ENCODE results near the gene EPC1.

The EPC1 gene

DNA sequence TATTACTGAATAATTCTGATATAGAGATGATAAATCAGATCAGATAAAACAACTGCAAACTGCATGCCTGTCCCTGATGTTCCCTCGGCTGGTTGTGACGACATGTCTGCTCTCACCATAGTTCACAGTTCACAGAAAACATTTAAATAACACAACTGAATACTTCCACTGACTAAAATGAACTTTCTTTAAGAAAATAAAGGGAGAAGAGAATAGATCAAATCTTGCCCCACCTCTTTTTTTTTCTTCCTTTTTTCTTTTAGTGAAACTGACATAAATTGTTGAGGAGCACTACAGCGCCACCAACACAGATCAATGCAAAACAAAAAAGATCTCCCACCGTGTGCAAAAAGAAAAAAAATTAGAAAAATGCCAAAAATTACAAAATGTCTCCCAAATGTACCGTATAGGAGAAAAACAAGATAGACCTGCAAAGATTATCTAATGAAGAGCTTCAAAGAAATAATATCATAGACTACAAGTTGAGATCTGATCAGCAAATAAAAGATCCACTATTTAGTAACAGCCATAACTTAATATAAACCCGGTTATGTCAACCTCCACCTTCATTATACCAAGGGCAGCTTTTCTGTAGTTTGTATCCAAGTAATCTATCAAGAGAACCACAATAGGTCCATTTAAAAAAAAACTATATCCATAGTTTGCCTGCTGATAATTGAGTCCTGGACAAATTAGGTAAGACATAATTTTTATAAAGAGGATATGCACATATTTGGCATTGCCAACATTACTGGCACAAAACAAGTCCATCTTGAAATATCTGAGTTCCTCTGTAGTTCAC, 30.7 kb upstream of the EPC1 start:
- TF ChIP-seq YY1 (IDR thresholded peaks at IDR 0.05; ENCODE audit: low read depth) (peak; percentile 41; the same call in 1 of the 2 replicates), ZBTB7A (IDR thresholded peaks at IDR 0.05; ENCODE audit: low read depth) (no peak)

DNA sequence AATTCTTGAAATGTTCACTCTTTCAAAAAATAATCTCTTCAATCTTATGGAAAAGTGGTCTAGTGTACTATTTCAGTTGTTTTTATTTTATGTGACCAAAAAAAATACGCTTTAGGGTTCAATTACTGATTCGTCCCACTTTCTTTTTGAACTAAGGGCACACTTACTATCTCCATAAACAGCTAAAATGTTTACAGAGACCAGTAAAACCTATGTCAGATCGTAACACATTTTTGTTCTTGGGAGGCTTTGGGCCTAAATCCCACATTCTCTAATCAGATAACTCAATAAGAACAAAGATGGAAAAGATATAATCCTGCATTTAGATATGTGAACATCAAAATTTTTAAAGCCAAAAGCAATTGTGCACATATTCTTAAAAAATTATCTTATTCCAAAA, 29.8 kb upstream of the EPC1 start:
- TF ChIP-seq EGR1 (IDR thresholded peaks at IDR 0.05) (no peak), CEBPB (IDR thresholded peaks at IDR 0.05) (no peak), TEAD4 (IDR thresholded peaks at IDR 0.05) (no peak), RAD21 (IDR thresholded peaks at IDR 0.05; ENCODE audit: low read depth) (no peak), FOXM1 (IDR thresholded peaks at IDR 0.05; ENCODE audit: borderline replicate concordance, low read depth) (no peak), CREB1 (IDR thresholded peaks at IDR 0.05; ENCODE audit: low read depth) (no peak), EP300 (IDR thresholded peaks at IDR 0.05; ENCODE audit: borderline replicate concordance) (no peak), NFIC (IDR thresholded peaks at IDR 0.05) (no peak), TAF1 (IDR thresholded peaks at IDR 0.05; ENCODE audit: low read depth) (no peak), TCF12 (IDR thresholded peaks at IDR 0.05; ENCODE audit: low read depth) (no peak), YY1 (IDR thresholded peaks at IDR 0.05; ENCODE audit: low read depth) (no peak), ZBTB7A (IDR thresholded peaks at IDR 0.05; ENCODE audit: low read depth) (no peak)
- TF ChIP-seq, protein P1, sequence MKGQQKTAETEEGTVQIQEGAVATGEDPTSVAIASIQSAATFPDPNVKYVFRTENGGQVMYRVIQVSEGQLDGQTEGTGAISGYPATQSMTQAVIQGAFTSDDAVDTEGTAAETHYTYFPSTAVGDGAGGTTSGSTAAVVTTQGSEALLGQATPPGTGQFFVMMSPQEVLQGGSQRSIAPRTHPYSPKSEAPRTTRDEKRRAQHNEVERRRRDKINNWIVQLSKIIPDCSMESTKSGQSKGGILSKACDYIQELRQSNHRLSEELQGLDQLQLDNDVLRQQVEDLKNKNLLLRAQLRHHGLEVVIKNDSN (IDR thresholded peaks at IDR 0.05) = no peak
- TF ChIP-seq, protein P2, sequence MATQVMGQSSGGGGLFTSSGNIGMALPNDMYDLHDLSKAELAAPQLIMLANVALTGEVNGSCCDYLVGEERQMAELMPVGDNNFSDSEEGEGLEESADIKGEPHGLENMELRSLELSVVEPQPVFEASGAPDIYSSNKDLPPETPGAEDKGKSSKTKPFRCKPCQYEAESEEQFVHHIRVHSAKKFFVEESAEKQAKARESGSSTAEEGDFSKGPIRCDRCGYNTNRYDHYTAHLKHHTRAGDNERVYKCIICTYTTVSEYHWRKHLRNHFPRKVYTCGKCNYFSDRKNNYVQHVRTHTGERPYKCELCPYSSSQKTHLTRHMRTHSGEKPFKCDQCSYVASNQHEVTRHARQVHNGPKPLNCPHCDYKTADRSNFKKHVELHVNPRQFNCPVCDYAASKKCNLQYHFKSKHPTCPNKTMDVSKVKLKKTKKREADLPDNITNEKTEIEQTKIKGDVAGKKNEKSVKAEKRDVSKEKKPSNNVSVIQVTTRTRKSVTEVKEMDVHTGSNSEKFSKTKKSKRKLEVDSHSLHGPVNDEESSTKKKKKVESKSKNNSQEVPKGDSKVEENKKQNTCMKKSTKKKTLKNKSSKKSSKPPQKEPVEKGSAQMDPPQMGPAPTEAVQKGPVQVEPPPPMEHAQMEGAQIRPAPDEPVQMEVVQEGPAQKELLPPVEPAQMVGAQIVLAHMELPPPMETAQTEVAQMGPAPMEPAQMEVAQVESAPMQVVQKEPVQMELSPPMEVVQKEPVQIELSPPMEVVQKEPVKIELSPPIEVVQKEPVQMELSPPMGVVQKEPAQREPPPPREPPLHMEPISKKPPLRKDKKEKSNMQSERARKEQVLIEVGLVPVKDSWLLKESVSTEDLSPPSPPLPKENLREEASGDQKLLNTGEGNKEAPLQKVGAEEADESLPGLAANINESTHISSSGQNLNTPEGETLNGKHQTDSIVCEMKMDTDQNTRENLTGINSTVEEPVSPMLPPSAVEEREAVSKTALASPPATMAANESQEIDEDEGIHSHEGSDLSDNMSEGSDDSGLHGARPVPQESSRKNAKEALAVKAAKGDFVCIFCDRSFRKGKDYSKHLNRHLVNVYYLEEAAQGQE (IDR thresholded peaks at IDR 0.05; ENCODE audit: low read depth) = no peak
- TF ChIP-seq, protein P3, sequence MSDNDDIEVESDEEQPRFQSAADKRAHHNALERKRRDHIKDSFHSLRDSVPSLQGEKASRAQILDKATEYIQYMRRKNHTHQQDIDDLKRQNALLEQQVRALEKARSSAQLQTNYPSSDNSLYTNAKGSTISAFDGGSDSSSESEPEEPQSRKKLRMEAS (IDR thresholded peaks at IDR 0.05) = no peak

DNA sequence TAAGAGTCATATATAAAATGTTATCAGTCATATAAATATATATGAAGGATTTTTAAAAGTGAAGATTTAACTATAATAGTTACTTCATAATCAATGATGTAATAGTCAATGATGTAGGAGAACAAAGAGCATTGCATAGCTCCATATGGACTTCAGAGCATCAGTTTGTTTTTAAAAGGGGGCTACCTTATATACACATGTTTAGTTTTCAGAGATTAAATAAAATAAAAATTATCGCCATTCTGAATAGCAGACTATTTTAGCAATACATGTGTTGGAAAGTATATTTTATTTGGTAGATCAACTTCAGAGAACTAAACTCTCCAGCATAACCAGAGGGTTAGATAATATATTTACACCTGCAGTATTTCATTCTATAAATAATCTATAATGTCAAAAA, 29.1 kb upstream of the EPC1 start:
- no peak for TF ChIP-seq CEBPB (IDR thresholded peaks at IDR 0.05)
- TF ChIP-seq, protein P2 (IDR thresholded peaks at IDR 0.05; ENCODE audit: low read depth) = no peak
- TF ChIP-seq TEAD4 (IDR thresholded peaks at IDR 0.05) = no peak
- TF ChIP-seq, protein P3 (IDR thresholded peaks at IDR 0.05) = no peak
- TF ChIP-seq TAF1 (IDR thresholded peaks at IDR 0.05; ENCODE audit: low read depth) = no peak
- no peak for TF ChIP-seq NFIC (IDR thresholded peaks at IDR 0.05)
- TF ChIP-seq, protein P1 (IDR thresholded peaks at IDR 0.05) = no peak
- TF ChIP-seq TCF12 (IDR thresholded peaks at IDR 0.05; ENCODE audit: low read depth) = no peak
- no peak for TF ChIP-seq RAD21 (IDR thresholded peaks at IDR 0.05; ENCODE audit: low read depth)
- TF ChIP-seq ZBTB7A (IDR thresholded peaks at IDR 0.05; ENCODE audit: low read depth) = no peak
- TF ChIP-seq YY1 (IDR thresholded peaks at IDR 0.05; ENCODE audit: low read depth) = no peak
- no peak for TF ChIP-seq FOXM1 (IDR thresholded peaks at IDR 0.05; ENCODE audit: borderline replicate concordance, low read depth)
- TF ChIP-seq CREB1 (IDR thresholded peaks at IDR 0.05; ENCODE audit: low read depth) = no peak
- no peak for TF ChIP-seq EP300 (IDR thresholded peaks at IDR 0.05; ENCODE audit: borderline replicate concordance)

DNA sequence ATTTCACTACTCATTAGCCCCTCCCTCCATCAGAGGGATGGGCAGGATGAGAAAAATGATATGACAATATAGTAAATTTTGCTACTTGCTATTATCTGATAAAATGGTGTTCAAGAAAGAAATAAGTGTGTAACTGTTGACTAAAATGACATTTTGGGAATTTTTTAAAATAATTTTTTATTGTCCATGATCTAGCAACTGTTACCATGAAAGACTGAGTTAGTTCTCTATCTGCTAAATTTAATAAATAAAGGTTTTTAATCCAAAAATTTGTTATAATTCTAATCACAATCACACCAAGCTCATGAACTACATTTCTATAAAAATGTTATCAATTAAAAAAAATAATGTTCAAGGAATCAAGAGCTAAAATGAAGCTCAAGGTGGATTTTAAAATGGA, 28.7 kb upstream of the EPC1 start:
- TF ChIP-seq TEAD4 (IDR thresholded peaks at IDR 0.05) (no peak), RAD21 (IDR thresholded peaks at IDR 0.05; ENCODE audit: low read depth) (no peak), ZBTB7A (IDR thresholded peaks at IDR 0.05; ENCODE audit: low read depth) (no peak), YY1 (IDR thresholded peaks at IDR 0.05; ENCODE audit: low read depth) (no peak), EP300 (IDR thresholded peaks at IDR 0.05; ENCODE audit: borderline replicate concordance) (no peak), EGR1 (IDR thresholded peaks at IDR 0.05) (no peak), TCF12 (IDR thresholded peaks at IDR 0.05; ENCODE audit: low read depth) (no peak), TAF1 (IDR thresholded peaks at IDR 0.05; ENCODE audit: low read depth) (no peak), CEBPB (IDR thresholded peaks at IDR 0.05) (no peak), CREB1 (IDR thresholded peaks at IDR 0.05; ENCODE audit: low read depth) (no peak), FOXM1 (IDR thresholded peaks at IDR 0.05; ENCODE audit: borderline replicate concordance, low read depth) (no peak), NFIC (IDR thresholded peaks at IDR 0.05) (no peak)
- TF ChIP-seq, protein P1 (IDR thresholded peaks at IDR 0.05) = no peak
- TF ChIP-seq, protein P3 (IDR thresholded peaks at IDR 0.05) = no peak
- TF ChIP-seq, protein P2 (IDR thresholded peaks at IDR 0.05; ENCODE audit: low read depth) = no peak
